Hepatocyte (in vitro differentiated cells): ENCODE measurements around the gene PFN3. TPM values are rescaled to one million over a fixed set of nuclear protein-coding genes. Genes with fewer than 3 reads are reported as not detected.

Source experiments
- DNase-seq: peaks from one replicate; pipeline ENCODE4 v3.0.0-alpha.2; 2016; ENCODE audit warnings: low spot score
- H2AFZ ChIP-seq: fragments of 200-600 bp; sonication (generic); 2 replicates; pipeline ENCODE4 v1.6.0; 2016; ENCODE audit warnings: antibody characterized with exemption, mild to moderate bottlenecking
- H3K27ac ChIP-seq: fragments of 200-600 bp; sonication (generic); 2 replicates; pipeline ENCODE4 v1.5.1; 2016; ENCODE audit warnings: mild to moderate bottlenecking
- H3K27me3 ChIP-seq: fragments of 200-600 bp; sonication (generic); 2 replicates; pipeline ENCODE4 v1.6.1; 2016
- H3K36me3 ChIP-seq: fragments of 200-600 bp; sonication (generic); replicated peaks from 2 replicates; pipeline ENCODE4 v1.5.1; 2016; ENCODE audit warnings: low read depth; ENCODE audit not compliant: insufficient read depth
- H3K4me1 ChIP-seq: fragments of 200-600 bp; sonication (generic); 2 replicates; pipeline ENCODE4 v1.5.1; 2016; ENCODE audit warnings: mild to moderate bottlenecking, moderate library complexity; ENCODE audit not compliant: insufficient read depth
- H3K4me2 ChIP-seq: fragments of 200-600 bp; sonication (generic); 2 replicates; pipeline ENCODE4 v1.6.0; 2016
- H3K4me3 ChIP-seq: fragments of 200-600 bp; sonication (generic); 2 replicates; pipeline ENCODE4 v1.5.1; 2016; ENCODE audit warnings: mild to moderate bottlenecking
- H3K79me2 ChIP-seq: fragments of 200-600 bp; sonication (generic); 2 replicates; pipeline ENCODE4 v1.6.0; 2017; ENCODE audit warnings: mild to moderate bottlenecking
- H3K9me2 ChIP-seq: fragments of 200-600 bp; sonication (generic); replicated peaks from 2 replicates; pipeline ENCODE4 v1.6.0; 2017; ENCODE audit warnings: mild to moderate bottlenecking; ENCODE audit not compliant: insufficient read depth
- H3K9me3 ChIP-seq: fragments of 200-600 bp; sonication (generic); 2 replicates; pipeline ENCODE4 v1.5.1; 2016; ENCODE audit warnings: low read depth, mild to moderate bottlenecking
- H4K20me1 ChIP-seq: fragments of 200-600 bp; sonication (generic); 2 replicates; pipeline ENCODE4 v1.6.0; 2016; ENCODE audit warnings: mild to moderate bottlenecking; ENCODE audit not compliant: insufficient read depth, poor library complexity, severe bottlenecking
- EZH2 ChIP-seq: fragments of 200-600 bp; sonication (generic); IDR thresholded peaks from 2 replicates; pipeline ENCODE4 v1.6.1; 2016; ENCODE audit warnings: antibody characterized with exemption, mild to moderate bottlenecking, borderline replicate concordance
- EZH2phosphoT487 ChIP-seq: fragments of 200-600 bp; sonication (generic); IDR thresholded peaks from one replicate; pipeline ENCODE4 v1.6.1; 2018; ENCODE audit warnings: antibody characterized with exemption, mild to moderate bottlenecking, low read depth, moderate library complexity; ENCODE audit not compliant: unreplicated experiment, severe bottlenecking
- WGBS: methylation state at CpG from one replicate; pipeline ENCODE4 v1.1.6; 2016; ENCODE audit warnings: low lambda C conversion rate; ENCODE audit errors: missing lambda C conversion rate; 5-methylcytosine and 5-hydroxymethylcytosine counted together
- polyA plus RNA-seq: library from polyadenylated mRNA; unstranded; fragments of >200 nt; fragmentation: Nextera tagmentation; extraction: Ambion mirVana; gene quantifications from 2 replicates; pipeline ENCODE4 v1.2.1, GENCODE V29; 2016
- total RNA-seq: library from RNA; depleted of rRNA; stranded (reverse); fragments of >200 nt; gene quantifications from 2 replicates; pipeline ENCODE4 v1.2.3, GENCODE V29; 2014
- TF ChIP-seq, protein P1 (sequence below): fragments of 200-600 bp; sonication (generic); IDR thresholded peaks from 2 replicates; pipeline ENCODE4 v1.5.1; 2016; ENCODE audit warnings: antibody characterized with exemption, mild to moderate bottlenecking; ENCODE audit not compliant: poor library complexity

Gene PFN3
- total and polyA plus RNA-seq, 2 experiments from 2014 or later = not detected

DNA sequence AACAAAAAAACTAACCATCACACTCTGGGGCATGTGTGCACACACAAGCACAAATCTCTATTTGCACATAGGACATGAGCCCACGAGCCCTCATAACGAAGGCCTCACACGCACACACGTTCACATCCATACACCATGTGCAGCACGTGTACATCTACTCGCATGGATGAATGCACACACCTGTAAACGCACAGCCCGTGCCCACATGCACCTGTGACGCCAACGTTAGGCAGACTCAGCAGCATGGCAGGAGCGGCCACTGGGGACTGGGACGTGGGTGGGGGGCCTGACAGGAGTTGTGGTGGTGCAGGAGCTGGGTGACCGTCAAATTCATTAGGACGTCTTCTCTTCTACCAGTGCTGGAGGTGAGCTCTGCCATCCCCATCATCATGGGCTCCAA is 13.1 kb downstream of the PFN3 start:
- Histone ChIP-seq H2AFZ (no peak overlapping the region), H3K9me2 (no peaks in the 10 kb centered on the region), H3K4me2 (no peak overlapping the region), H3K27ac (no peak overlapping the region), H3K27me3 (no peaks in the 10 kb centered on the region), H3K36me3 (no peaks in the 10 kb centered on the region), H3K4me1 (peaks cover 3% of the 10 kb centered on the region), H3K79me2 (no peaks in the 10 kb centered on the region), H3K4me3 (no peak overlapping the region), H3K9me3 (no peaks in the 10 kb centered on the region), H4K20me1 (no peaks in the 10 kb centered on the region)
- TF ChIP-seq EZH2phosphoT487 = no peak
- TF ChIP-seq, protein P1, sequence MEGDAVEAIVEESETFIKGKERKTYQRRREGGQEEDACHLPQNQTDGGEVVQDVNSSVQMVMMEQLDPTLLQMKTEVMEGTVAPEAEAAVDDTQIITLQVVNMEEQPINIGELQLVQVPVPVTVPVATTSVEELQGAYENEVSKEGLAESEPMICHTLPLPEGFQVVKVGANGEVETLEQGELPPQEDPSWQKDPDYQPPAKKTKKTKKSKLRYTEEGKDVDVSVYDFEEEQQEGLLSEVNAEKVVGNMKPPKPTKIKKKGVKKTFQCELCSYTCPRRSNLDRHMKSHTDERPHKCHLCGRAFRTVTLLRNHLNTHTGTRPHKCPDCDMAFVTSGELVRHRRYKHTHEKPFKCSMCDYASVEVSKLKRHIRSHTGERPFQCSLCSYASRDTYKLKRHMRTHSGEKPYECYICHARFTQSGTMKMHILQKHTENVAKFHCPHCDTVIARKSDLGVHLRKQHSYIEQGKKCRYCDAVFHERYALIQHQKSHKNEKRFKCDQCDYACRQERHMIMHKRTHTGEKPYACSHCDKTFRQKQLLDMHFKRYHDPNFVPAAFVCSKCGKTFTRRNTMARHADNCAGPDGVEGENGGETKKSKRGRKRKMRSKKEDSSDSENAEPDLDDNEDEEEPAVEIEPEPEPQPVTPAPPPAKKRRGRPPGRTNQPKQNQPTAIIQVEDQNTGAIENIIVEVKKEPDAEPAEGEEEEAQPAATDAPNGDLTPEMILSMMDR = no peak
- no peak for TF ChIP-seq EZH2
- DNase-seq = no peak
- WGBS = 91% methylated on average over 14 of the region's 14 CpGs

DNA sequence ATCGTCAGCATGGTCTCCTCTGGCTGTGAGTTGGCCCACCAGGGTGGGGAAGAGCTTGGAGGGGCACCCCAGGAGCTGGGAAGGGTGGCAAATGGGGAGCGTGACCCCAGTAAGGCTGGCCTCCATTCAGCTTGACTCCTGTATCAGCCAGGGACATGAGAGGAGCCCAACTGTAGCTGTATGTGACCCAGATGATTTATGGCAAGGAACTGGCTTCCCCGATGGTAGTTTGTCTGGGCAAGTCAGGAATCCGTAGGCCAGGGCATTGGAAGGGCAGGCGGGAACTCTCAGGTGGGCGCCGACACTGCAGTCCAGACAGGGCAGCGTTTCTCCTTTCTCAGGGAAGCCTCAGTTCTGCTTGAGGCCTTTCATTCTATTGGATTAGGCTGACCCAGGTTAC is 13.9 kb downstream of the PFN3 start:
- Histone ChIP-seq H4K20me1 (no peaks in the 10 kb centered on the region), H3K79me2 (no peaks in the 10 kb centered on the region), H3K36me3 (no peaks in the 10 kb centered on the region), H3K27ac (no peak overlapping the region), H2AFZ (no peak overlapping the region), H3K9me3 (no peaks in the 10 kb centered on the region), H3K4me3 (no peak overlapping the region), H3K4me2 (no peak overlapping the region), H3K9me2 (no peaks in the 10 kb centered on the region), H3K27me3 (no peaks in the 10 kb centered on the region), H3K4me1 (peaks cover 3% of the 10 kb centered on the region)
- TF ChIP-seq, protein P1 = no peak
- WGBS = 88% methylated on average over 8 of the region's 8 CpGs
- DNase-seq = no peak

- no peaks in the 10 kb centered on the region for H3K79me2 ChIP-seq
- no peak for DNase-seq
- no peaks in the 10 kb centered on the region for H4K20me1 ChIP-seq
- no peak overlapping the region for H3K27ac ChIP-seq
- no peak overlapping the region for H2AFZ ChIP-seq
- no peaks in the 10 kb centered on the region for H3K9me2 ChIP-seq
- H3K36me3 ChIP-seq = no peaks in the 10 kb centered on the region
- H3K4me2 ChIP-seq = no peak overlapping the region
- no peak overlapping the region for H3K4me3 ChIP-seq
- TF ChIP-seq EZH2phosphoT487 (no peak), EZH2 (no peak)
- TF ChIP-seq, protein P1 = no peak
- H3K27me3 ChIP-seq = no peaks in the 10 kb centered on the region
- no peaks in the 10 kb centered on the region for H3K9me3 ChIP-seq
- WGBS = 93% methylated on average over 9 of the region's 11 CpGs
- H3K4me1 ChIP-seq = peaks cover 3% of the 10 kb centered on the region
Measured at GRCh38 chr5:177385720-177386119, 14.7 kb downstream of the PFN3 start.

DNA sequence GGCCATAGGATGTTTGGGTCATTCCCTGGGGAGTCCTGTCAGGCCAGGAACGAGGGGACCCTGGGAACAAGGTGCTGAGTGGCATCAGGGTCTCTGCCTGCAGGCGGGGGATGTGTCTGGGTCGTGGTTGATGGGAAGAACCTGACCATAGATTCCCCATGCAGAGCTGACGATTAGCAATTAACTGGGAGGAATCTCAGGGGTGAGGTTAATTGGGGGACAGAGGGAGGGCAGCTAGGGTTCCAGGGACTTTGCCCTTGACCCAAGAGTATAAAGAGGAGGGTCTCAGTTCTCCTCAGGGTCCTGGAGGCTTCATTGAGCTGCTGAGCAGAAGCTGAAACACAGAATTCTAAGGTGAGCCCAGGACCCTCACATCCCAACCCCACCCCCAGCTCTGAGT is 16.3 kb downstream of the PFN3 start, which contains the start of gene SLC34A1:
Gene SLC34A1, plus strand, starts transcription at position 301 of the 400 bp plus-strand sequence. CDS start 1,308 bp downstream, outside the sequence.
- Histone ChIP-seq H3K79me2 (no peaks in the 10 kb centered on the region), H3K27me3 (no peaks in the 10 kb centered on the region), H3K9me3 (no peaks in the 10 kb centered on the region), H3K4me1 (peaks cover 3% of the 10 kb centered on the region), H3K9me2 (no peaks in the 10 kb centered on the region), H3K4me3 (no peak within 1 kb of the TSS), H3K36me3 (no peaks in the 10 kb centered on the region), H2AFZ (no peak within 1 kb of the TSS), H4K20me1 (no peaks in the 10 kb centered on the region), H3K27ac (no peak within 1 kb of the TSS), H3K4me2 (no peak within 1 kb of the TSS)
- TF ChIP-seq, protein P1 = no peak
- TF ChIP-seq EZH2phosphoT487 (no peak), EZH2 (no peak)
- WGBS = 84% methylated on average over 4 of the region's 4 CpGs
- DNase-seq = no peak
